HCEC 1CT (cell line): ENCODE results near the gene AP2A2.

Experiments used
- DNase-seq: peaks from one replicate; pipeline ENCODE4 v3.0.0-alpha.2; 2017

AP2A2 gene

GRCh38 chr11:899724-900123, 25.9 kb upstream of the AP2A2 start:
- DNase-seq: no peak

- no peak for DNase-seq
Observed at GRCh38 chr11:900545-900944, 25.1 kb upstream of the AP2A2 start.

- no peak for DNase-seq
Observed at GRCh38 chr11:901452-902061, 24.1 kb upstream of the AP2A2 start.

- no peak for DNase-seq
Observed at GRCh38 chr11:904380-904779, 21.3 kb upstream of the AP2A2 start.

GRCh38 chr11:905952-906351, 19.7 kb upstream of the AP2A2 start:
- DNase-seq: no peak

- DNase-seq: no peak
Observed at GRCh38 chr11:907668-908067, 18.0 kb upstream of the AP2A2 start.

- DNase-seq: no peak
Observed at GRCh38 chr11:908273-908672, 17.4 kb upstream of the AP2A2 start.

GRCh38 chr11:909406-909805, 16.3 kb upstream of the AP2A2 start:
- no peak for DNase-seq

GRCh38 chr11:910044-910588, 15.6 kb upstream of the AP2A2 start:
- no peak for DNase-seq

GRCh38 chr11:910589-911030, 15.1 kb upstream of the AP2A2 start, which contains the start of gene CHID1:
Gene CHID1 (minus strand): TSS chr11:910810. CDS start chr11:904816, 5,994 bp downstream.
- peak; percentile 76 for DNase-seq

- peak; percentile 52 for DNase-seq
Observed at GRCh38 chr11:911031-911889, 14.4 kb upstream of the AP2A2 start.

GRCh38 chr11:911890-912219, 13.8 kb upstream of the AP2A2 start:
- DNase-seq: no peak

GRCh38 chr11:912266-912665, 13.4 kb upstream of the AP2A2 start:
- no peak for DNase-seq

GRCh38 chr11:913043-913442, 12.6 kb upstream of the AP2A2 start:
- no peak for DNase-seq

GRCh38 chr11:914204-914603, 11.5 kb upstream of the AP2A2 start:
- no peak for DNase-seq

GRCh38 chr11:914747-915501, 10.7 kb upstream of the AP2A2 start:
- no peak for DNase-seq

- DNase-seq: no peak
Observed at GRCh38 chr11:917426-917825, 8.2 kb upstream of the AP2A2 start.

GRCh38 chr11:921921-922678, 3.6 kb upstream of the AP2A2 start:
- DNase-seq: no peak

GRCh38 chr11:923691-924405, 1.8 kb upstream of the AP2A2 start:
- DNase-seq: no peak

- DNase-seq: no peak
Observed at GRCh38 chr11:924406-925157, 1.1 kb upstream of the AP2A2 start.

GRCh38 chr11:925158-925495, 543 bp upstream of the AP2A2 start:
- no peak for DNase-seq
